DMS153 (cell line): ENCODE measurements around the gene CNOT10.
"Not testable (repeated sequence)": the region's sequence is repeated elsewhere in the genome, so short reads cannot be mapped to it uniquely, and the experiment has no call there.

Source experiments
- DNase-seq: peaks from one replicate; lab custom pipeline; 2025; lab: John Stamatoyannopoulos, UW

Gene CNOT10

GRCh38 chr3:32757618-32758374, 72.8 kb downstream of the CNOT10 start:
- no peak for DNase-seq

- no peak for DNase-seq
Measured at GRCh38 chr3:32758375-32758753, 73.4 kb downstream of the CNOT10 start.

- DNase-seq, result no peak
Measured at GRCh38 chr3:32759342-32759741, 74.4 kb downstream of the CNOT10 start.

- DNase-seq, result no peak
Measured at GRCh38 chr3:32764481-32764880, 79.5 kb downstream of the CNOT10 start.

GRCh38 chr3:32778389-32778788, 93.4 kb downstream of the CNOT10 start:
- DNase-seq, result no peak

GRCh38 chr3:32780071-32780734, 95.2 kb downstream of the CNOT10 start:
- DNase-seq, result no peak

GRCh38 chr3:32780735-32781210, 95.8 kb downstream of the CNOT10 start:
- no peak for DNase-seq

- peak; percentile 26 for DNase-seq
Measured at GRCh38 chr3:32781211-32781968, 96.4 kb downstream of the CNOT10 start.

GRCh38 chr3:32781969-32782270, 96.9 kb downstream of the CNOT10 start:
- DNase-seq, result not testable (repeated sequence)

- DNase-seq, result no peak
Measured at GRCh38 chr3:32782407-32782806, 97.4 kb downstream of the CNOT10 start.

GRCh38 chr3:32791833-32792232, 106.8 kb downstream of the CNOT10 start:
- no peak for DNase-seq

- DNase-seq, result no peak
Measured at GRCh38 chr3:32794487-32795308, 109.7 kb downstream of the CNOT10 start.

- not testable (repeated sequence) for DNase-seq
Measured at GRCh38 chr3:32796384-32796950, 111.5 kb downstream of the CNOT10 start.

GRCh38 chr3:32797776-32798175, 112.8 kb downstream of the CNOT10 start:
- DNase-seq, result no peak

- DNase-seq, result not testable (repeated sequence)
Measured at GRCh38 chr3:32801440-32801839, 116.5 kb downstream of the CNOT10 start.

- no peak for DNase-seq
Measured at GRCh38 chr3:32813180-32813579, 128.2 kb downstream of the CNOT10 start.

GRCh38 chr3:32814361-32814760, 129.4 kb downstream of the CNOT10 start:
- DNase-seq, result no peak

GRCh38 chr3:32815841-32816438, 131.0 kb downstream of the CNOT10 start:
- no peak for DNase-seq

GRCh38 chr3:32816439-32817256, 131.7 kb downstream of the CNOT10 start:
- no peak for DNase-seq

- no peak for DNase-seq
Measured at GRCh38 chr3:32817257-32817557, 132.2 kb downstream of the CNOT10 start.
